HepG2 (cell line): ENCODE data around the gene JPH3. TPM values are rescaled to one million over a fixed set of nuclear protein-coding genes. Genes with fewer than 3 reads are reported as not detected.

ENCODE experiments used
- ZMYM3 ChIP-seq: sonication (generic); formaldehyde crosslinking; IDR thresholded peaks from 2 replicates; pipeline ENCODE4 v1.5.1; 2020; ENCODE audit warnings: mild to moderate bottlenecking, missing genetic modification reagents
- ZNF512 ChIP-seq: sonication (generic); formaldehyde crosslinking; IDR thresholded peaks from 2 replicates; pipeline ENCODE4 v1.4.0; 2020; ENCODE audit warnings: mild to moderate bottlenecking, missing genetic modification reagents
- ZNF576 ChIP-seq: sonication (generic); formaldehyde crosslinking; IDR thresholded peaks from 2 replicates; pipeline ENCODE4 v1.4.0; 2020; ENCODE audit warnings: mild to moderate bottlenecking, missing genetic modification reagents
- ZNF619 ChIP-seq: sonication (generic); formaldehyde crosslinking; IDR thresholded peaks from 2 replicates; pipeline ENCODE4 v1.4.0; 2020; ENCODE audit warnings: mild to moderate bottlenecking, missing genetic modification reagents
- ZNF761 ChIP-seq: sonication (generic); formaldehyde crosslinking; conservative IDR thresholded peaks from 2 replicates; pipeline ENCODE4 v1.4.0; 2020; ENCODE audit warnings: mild to moderate bottlenecking, missing genetic modification reagents
- polyA plus RNA-seq, 8 experiments: library from polyadenylated mRNA; depleted of rRNA in 3 of 8; stranded (reverse) in 7 of 8; unstranded in 1 of 8; fragments of >200 nt; fragmentation: Illumina TruSeq in 4 of 8; extraction: Trizol in 4 of 8; gene quantifications; 2 replicates each; pipeline versions ENCODE4 v1.2.1 to v1.2.3, GENCODE V29; 2011 to 2016; ENCODE audit warnings: low read depth in 4 of 8, missing spikeins in 1 of 8, mixed read lengths in 1 of 8; ENCODE audit not compliant: insufficient read depth in 1 of 8
- total RNA-seq, 5 experiments: library from RNA; depleted of rRNA; stranded (reverse); fragments of >200 nt; fragmentation: Illumina TruSeq; extraction: Trizol; gene quantifications; 2 replicates each; pipeline ENCODE4 v1.2.3, GENCODE V29; 2016; ENCODE audit warnings: low read depth in 1 of 5
- TF ChIP-seq, protein P1 (sequence below): sonication (generic); formaldehyde crosslinking; IDR thresholded peaks from 2 replicates; pipeline ENCODE4 v1.4.0; 2020; ENCODE audit warnings: missing genetic modification reagents, borderline replicate concordance

JPH3 gene
- total and polyA plus RNA-seq, 2 of the 13 experiments (the other 11 are each of a cell fraction or from before 2014, with no cell fraction given), result not detected

- TF ChIP-seq ZNF576 (no peak), ZNF512 (CRISPR knock-in tag) (no peak), ZMYM3 (CRISPR knock-in tag) (no peak), ZNF619 (no peak), ZNF761 (CRISPR knock-in tag) (no peak)
- TF ChIP-seq, protein P1, sequence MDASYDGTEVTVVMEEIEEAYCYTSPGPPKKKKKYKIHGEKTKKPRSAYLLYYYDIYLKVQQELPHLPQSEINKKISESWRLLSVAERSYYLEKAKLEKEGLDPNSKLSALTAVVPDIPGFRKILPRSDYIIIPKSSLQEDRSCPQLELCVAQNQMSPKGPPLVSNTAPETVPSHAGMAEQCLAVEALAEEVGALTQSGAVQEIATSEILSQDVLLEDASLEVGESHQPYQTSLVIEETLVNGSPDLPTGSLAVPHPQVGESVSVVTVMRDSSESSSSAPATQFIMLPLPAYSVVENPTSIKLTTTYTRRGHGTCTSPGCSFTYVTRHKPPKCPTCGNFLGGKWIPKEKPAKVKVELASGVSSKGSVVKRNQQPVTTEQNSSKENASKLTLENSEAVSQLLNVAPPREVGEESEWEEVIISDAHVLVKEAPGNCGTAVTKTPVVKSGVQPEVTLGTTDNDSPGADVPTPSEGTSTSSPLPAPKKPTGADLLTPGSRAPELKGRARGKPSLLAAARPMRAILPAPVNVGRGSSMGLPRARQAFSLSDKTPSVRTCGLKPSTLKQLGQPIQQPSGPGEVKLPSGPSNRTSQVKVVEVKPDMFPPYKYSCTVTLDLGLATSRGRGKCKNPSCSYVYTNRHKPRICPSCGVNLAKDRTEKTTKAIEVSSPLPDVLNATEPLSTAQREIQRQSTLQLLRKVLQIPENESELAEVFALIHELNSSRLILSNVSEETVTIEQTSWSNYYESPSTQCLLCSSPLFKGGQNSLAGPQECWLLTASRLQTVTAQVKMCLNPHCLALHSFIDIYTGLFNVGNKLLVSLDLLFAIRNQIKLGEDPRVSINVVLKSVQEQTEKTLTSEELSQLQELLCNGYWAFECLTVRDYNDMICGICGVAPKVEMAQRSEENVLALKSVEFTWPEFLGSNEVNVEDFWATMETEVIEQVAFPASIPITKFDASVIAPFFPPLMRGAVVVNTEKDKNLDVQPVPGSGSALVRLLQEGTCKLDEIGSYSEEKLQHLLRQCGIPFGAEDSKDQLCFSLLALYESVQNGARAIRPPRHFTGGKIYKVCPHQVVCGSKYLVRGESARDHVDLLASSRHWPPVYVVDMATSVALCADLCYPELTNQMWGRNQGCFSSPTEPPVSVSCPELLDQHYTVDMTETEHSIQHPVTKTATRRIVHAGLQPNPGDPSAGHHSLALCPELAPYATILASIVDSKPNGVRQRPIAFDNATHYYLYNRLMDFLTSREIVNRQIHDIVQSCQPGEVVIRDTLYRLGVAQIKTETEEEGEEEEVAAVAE, result no peak
Measured at GRCh38 chr16:87735270-87736007, 133.1 kb downstream of the JPH3 start (continued).
